Measurements from ENCODE around the gene ADAMTSL2. TPM values are rescaled to one million over a fixed set of nuclear protein-coding genes. Genes with fewer than 3 reads are reported as not detected.

Gene ADAMTSL2
- total RNA-seq, 1 donor from 2014 or later, result 0.15 TPM

DNA sequence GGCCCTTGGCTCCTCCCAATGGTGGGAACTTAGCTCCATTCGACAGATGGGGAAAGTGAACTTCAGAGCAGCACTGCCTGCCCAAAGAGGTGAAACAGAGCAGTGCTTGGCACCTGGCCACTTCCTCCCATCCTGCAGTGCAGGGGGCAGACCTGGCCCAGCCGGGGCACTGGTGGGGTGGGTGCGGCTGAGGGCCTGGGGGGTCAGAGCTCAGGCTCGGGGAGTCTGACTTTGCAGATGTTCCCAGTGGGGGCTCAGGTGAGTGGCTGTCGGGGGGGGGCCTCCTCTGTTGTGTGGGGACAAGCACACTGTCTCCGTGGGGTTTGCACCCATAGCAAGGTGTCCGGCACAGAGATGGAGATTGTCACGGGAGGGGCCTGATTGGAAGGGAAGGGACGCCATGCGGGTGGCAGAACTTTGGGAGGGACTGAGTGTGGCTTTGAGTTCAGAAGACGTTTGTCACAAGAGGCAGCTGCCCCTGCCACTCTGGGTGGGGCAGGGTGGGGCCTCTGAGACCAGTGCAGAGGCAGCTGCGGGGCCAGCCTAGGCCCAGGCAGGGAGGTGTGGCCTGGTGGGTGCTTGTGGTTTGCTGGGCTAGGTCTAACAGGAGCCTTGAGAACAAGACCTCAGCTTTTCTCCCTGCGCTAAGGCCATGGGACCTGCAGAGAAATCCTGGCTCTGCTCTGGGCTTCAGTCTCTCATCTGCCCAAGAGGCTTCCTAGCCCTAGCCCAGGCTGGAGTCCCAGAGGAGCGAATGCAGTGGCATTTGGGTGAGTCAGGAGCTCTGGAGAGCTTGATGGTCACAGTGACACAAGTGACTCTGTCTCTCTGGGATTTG is 12.2 kb upstream of the ADAMTSL2 start:
- Mint-ChIP-seq H3K4me3 (ENCODE audit: unreplicated experiment) (no peak overlapping the region), H3K27me3 (ENCODE audit: low read depth) (peaks cover 6% of the 10 kb centered on the region), H3K4me1 (ENCODE audit: low read depth) (peaks cover 16% of the 10 kb centered on the region), H3K36me3 (ENCODE audit: low read depth) (no peaks in the 10 kb centered on the region), H3K9me3 (ENCODE audit: low read depth) (no peaks in the 10 kb centered on the region), H3K27ac (ENCODE audit: unreplicated experiment) (no peak overlapping the region)
- TF ChIP-seq, protein P1, sequence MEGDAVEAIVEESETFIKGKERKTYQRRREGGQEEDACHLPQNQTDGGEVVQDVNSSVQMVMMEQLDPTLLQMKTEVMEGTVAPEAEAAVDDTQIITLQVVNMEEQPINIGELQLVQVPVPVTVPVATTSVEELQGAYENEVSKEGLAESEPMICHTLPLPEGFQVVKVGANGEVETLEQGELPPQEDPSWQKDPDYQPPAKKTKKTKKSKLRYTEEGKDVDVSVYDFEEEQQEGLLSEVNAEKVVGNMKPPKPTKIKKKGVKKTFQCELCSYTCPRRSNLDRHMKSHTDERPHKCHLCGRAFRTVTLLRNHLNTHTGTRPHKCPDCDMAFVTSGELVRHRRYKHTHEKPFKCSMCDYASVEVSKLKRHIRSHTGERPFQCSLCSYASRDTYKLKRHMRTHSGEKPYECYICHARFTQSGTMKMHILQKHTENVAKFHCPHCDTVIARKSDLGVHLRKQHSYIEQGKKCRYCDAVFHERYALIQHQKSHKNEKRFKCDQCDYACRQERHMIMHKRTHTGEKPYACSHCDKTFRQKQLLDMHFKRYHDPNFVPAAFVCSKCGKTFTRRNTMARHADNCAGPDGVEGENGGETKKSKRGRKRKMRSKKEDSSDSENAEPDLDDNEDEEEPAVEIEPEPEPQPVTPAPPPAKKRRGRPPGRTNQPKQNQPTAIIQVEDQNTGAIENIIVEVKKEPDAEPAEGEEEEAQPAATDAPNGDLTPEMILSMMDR (IDR thresholded peaks at IDR 0.05), result no peak
- DNase-seq (ENCODE audit: low spot score), result no peak

DNA sequence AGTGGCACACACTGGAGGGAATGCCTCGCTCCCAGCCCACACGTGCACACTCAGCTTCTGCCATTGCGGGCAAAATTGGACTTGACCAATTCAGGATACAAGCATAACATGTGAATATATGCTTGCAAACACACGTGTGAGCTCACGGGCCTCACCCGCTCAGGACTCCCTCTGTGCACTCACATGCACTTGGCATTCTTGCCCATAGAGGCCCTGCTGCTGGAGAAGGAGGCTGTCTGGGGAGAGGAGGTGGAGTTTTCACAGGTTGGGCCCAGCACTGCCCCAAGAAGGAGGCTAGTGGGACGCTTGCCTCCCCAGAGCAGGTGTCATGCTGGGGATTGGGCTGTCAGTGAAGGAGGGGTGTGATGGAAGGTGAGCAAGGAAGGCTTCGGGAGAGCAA is 11.4 kb upstream of the ADAMTSL2 start:
- no peak for DNase-seq (ENCODE audit: low spot score)
- Mint-ChIP-seq H3K4me3 (ENCODE audit: unreplicated experiment) (no peak overlapping the region), H3K4me1 (ENCODE audit: low read depth) (peaks cover 23% of the 10 kb centered on the region), H3K9me3 (ENCODE audit: low read depth) (no peaks in the 10 kb centered on the region), H3K27ac (ENCODE audit: unreplicated experiment) (no peak overlapping the region), H3K36me3 (ENCODE audit: low read depth) (no peaks in the 10 kb centered on the region), H3K27me3 (ENCODE audit: low read depth) (peaks cover 6% of the 10 kb centered on the region)
- TF ChIP-seq, protein P1 (IDR thresholded peaks at IDR 0.05), result no peak

DNA sequence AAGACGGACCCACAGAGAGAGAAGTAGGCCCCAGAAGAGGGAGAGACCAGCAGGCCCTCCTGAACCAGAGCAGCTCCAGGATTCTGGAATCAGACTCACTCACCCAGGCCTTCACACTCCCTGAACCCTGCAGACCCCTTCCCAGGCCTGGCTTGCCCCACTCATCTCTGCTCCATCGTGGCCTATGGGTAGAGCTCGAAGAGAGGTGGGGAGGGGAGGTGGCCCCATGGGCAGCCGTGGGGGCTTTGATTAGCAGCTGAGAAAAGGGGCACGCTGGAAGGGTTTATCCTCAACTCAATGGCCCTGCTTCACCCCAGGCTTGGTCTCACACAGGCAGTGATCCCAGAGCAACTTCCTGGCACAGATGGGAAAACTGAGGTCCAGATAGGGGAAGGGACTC is 10.4 kb upstream of the ADAMTSL2 start:
- DNase-seq (ENCODE audit: low spot score), result no peak
- H3K27ac Mint-ChIP-seq (ENCODE audit: unreplicated experiment), result no peak overlapping the region
- no peaks in the 10 kb centered on the region for H3K36me3 Mint-ChIP-seq (ENCODE audit: low read depth)
- TF ChIP-seq, protein P1 (IDR thresholded peaks at IDR 0.05), result no peak
- peaks cover 6% of the 10 kb centered on the region for H3K27me3 Mint-ChIP-seq (ENCODE audit: low read depth)
- H3K9me3 Mint-ChIP-seq (ENCODE audit: low read depth), result no peaks in the 10 kb centered on the region
- no peak overlapping the region for H3K4me3 Mint-ChIP-seq (ENCODE audit: unreplicated experiment)
- peaks cover 25% of the 10 kb centered on the region for H3K4me1 Mint-ChIP-seq (ENCODE audit: low read depth)

DNA sequence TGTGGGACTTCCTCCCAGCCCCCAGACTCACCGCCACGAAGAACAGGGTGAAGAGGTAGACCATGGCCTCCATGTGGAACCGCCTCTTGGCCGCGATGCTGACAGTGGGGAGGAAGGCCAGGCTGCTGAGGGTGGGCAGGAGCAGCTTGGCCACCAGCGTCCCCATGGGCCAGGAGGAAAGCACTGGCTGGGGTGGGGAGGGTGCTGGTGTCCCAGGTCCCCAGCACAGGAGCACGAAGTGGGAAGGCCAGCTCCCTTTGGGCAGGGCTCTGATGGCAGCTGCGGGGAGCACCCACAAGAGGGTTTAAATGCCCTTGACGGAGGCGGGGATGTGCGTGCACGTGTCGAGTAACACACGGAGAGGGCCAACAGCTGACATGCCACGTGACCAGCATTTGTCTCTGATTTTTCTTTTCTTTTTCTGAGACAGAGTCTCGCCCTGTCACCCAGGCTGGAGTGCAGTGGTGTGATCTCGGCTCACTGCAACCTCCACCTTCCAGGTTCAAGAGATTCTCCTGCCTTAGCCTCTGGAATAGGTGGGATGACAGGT is 9.8 kb upstream of the ADAMTSL2 start, which contains the start of gene MYMK:
Gene MYMK, minus strand, starts transcription at position 281 of the 550 bp plus-strand sequence. Its CDS starts 115 bp downstream, at position 166.
- H3K36me3 Mint-ChIP-seq (ENCODE audit: low read depth), result no peaks in the 10 kb centered on the region
- TF ChIP-seq, protein P1 (IDR thresholded peaks at IDR 0.05), result no peak
- H3K9me3 Mint-ChIP-seq (ENCODE audit: low read depth), result no peaks in the 10 kb centered on the region
- H3K27ac Mint-ChIP-seq (ENCODE audit: unreplicated experiment), result no peak within 1 kb of the TSS
- no peak within 1 kb of the TSS for H3K4me3 Mint-ChIP-seq (ENCODE audit: unreplicated experiment)
- DNase-seq (ENCODE audit: low spot score), result no peak
- H3K27me3 Mint-ChIP-seq (ENCODE audit: low read depth), result peaks cover 3% of the 10 kb centered on the region
- H3K4me1 Mint-ChIP-seq (ENCODE audit: low read depth), result peaks cover 25% of the 10 kb centered on the region

DNA sequence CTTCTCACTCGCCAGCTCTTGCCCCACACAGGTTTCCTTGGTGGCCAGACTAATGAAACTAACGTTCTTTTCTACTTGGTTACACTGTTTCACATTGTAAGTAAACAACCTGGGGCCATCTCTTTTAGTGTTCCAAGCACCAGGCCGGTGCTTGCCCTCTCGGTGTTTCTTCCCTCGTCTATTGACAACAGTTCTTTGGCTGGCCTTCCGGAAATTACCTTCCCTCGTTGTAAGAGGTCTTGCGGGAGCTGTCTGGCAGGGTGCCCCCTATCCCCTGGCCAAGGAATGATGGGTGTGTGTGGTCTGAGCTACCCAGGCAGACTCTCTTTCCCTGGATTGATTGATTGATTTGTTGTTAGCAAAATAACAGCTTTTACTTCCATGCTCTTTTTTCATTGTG is 8.8 kb upstream of the ADAMTSL2 start:
- TF ChIP-seq, protein P1 (IDR thresholded peaks at IDR 0.05), result no peak
- no peaks in the 10 kb centered on the region for H3K27me3 Mint-ChIP-seq (ENCODE audit: low read depth)
- peaks cover 25% of the 10 kb centered on the region for H3K4me1 Mint-ChIP-seq (ENCODE audit: low read depth)
- no peak for DNase-seq (ENCODE audit: low spot score)
- H3K36me3 Mint-ChIP-seq (ENCODE audit: low read depth), result no peaks in the 10 kb centered on the region
- no peak overlapping the region for H3K27ac Mint-ChIP-seq (ENCODE audit: unreplicated experiment)
- H3K4me3 Mint-ChIP-seq (ENCODE audit: unreplicated experiment), result no peak overlapping the region
- H3K9me3 Mint-ChIP-seq (ENCODE audit: low read depth), result no peaks in the 10 kb centered on the region
